ENCODE results near the gene GPC3.

GPC3 gene

GRCh38 chrX:133987188-133987587 lies 1.8 kb upstream of the GPC3 start:
- DNase-seq (ENCODE audit: low read depth, low spot score), result no peak
- in situ Hi-C loops (cut with HindIII; ENCODE audit: low sequenced_read_pairs), result no loop called here
- no peak overlapping the region for H3K4me3 ChIP-seq (ENCODE audit: low read depth, low read length)
- TF ChIP-seq, protein P1, sequence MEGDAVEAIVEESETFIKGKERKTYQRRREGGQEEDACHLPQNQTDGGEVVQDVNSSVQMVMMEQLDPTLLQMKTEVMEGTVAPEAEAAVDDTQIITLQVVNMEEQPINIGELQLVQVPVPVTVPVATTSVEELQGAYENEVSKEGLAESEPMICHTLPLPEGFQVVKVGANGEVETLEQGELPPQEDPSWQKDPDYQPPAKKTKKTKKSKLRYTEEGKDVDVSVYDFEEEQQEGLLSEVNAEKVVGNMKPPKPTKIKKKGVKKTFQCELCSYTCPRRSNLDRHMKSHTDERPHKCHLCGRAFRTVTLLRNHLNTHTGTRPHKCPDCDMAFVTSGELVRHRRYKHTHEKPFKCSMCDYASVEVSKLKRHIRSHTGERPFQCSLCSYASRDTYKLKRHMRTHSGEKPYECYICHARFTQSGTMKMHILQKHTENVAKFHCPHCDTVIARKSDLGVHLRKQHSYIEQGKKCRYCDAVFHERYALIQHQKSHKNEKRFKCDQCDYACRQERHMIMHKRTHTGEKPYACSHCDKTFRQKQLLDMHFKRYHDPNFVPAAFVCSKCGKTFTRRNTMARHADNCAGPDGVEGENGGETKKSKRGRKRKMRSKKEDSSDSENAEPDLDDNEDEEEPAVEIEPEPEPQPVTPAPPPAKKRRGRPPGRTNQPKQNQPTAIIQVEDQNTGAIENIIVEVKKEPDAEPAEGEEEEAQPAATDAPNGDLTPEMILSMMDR (IDR thresholded peaks at IDR 0.05; ENCODE audit: low read depth, low read length), result no peak

DNA sequence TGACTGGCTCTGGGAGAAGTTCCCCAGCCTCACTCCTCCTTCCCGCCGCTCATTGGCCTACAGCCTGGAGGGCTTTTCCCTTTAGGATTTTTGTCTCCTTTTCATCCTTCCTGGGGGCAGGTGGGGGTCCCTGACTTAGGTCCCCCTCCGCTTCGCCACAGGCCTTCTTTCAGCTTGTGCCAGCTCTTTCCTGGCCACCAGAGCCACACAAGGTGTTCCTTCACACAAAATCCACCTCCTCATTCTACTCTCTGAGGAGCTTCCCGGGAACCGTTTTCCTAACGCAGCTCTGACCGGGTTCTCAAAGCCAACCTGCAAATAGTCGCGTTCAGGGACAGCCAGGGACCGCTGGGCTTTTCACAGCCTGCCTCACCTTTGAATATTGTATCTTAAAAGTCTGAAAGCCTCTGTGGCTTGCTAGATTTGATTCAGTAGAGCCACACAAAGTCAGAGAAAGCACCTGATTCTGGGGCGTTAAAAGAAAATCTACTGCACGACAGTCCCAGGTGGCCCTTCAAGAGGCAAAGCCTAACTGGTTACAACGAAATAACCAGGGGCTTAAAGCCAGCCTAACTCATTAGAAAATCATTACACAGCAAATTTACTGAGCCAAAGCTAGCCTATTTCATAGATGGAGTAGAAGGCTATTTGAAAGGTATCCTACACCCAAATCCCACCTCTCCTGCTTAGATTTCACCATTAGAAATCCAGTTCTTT lies 731 bp upstream of the GPC3 start:
- TF ChIP-seq, protein P1 (IDR thresholded peaks at IDR 0.05; ENCODE audit: low read depth, low read length), result no peak
- no peak overlapping the region for H3K4me3 ChIP-seq (ENCODE audit: low read depth, low read length)
- no peak for DNase-seq (ENCODE audit: low read depth, low spot score)
- in situ Hi-C loops (cut with HindIII; ENCODE audit: low sequenced_read_pairs), result no loop called here

DNA sequence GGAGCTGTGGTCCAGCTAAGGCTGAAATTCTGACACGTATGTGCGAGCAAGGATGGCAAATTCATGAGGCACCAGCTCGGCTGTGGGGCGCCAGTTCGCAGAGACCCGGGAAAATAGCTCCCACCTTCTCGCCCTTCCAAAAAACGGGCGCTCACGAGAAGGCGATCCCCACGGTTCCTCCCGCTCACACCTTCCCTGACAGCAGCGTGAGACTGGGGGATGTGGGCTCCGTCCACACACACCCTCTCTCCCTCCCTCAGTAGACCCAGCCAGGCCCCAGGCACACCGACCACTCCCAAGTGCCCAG lies 584 bp downstream of the GPC3 start:
- no peak overlapping the region for H3K4me3 ChIP-seq (ENCODE audit: low read depth, low read length)
- no peak for DNase-seq (ENCODE audit: low read depth, low spot score)
- TF ChIP-seq, protein P1 (IDR thresholded peaks at IDR 0.05; ENCODE audit: low read depth, low read length), result no peak
- in situ Hi-C loops (cut with HindIII; ENCODE audit: low sequenced_read_pairs), result no loop called here

GRCh38 chrX:133983974-133984845 lies 1.2 kb downstream of the GPC3 start:
- H3K4me3 ChIP-seq (ENCODE audit: low read depth, low read length), result no peak overlapping the region
- DNase-seq (ENCODE audit: low read depth, low spot score), result no peak
- TF ChIP-seq, protein P1 (IDR thresholded peaks at IDR 0.05; ENCODE audit: low read depth, low read length), result no peak
- in situ Hi-C loops (cut with HindIII; ENCODE audit: low sequenced_read_pairs), result no loop called here

DNA sequence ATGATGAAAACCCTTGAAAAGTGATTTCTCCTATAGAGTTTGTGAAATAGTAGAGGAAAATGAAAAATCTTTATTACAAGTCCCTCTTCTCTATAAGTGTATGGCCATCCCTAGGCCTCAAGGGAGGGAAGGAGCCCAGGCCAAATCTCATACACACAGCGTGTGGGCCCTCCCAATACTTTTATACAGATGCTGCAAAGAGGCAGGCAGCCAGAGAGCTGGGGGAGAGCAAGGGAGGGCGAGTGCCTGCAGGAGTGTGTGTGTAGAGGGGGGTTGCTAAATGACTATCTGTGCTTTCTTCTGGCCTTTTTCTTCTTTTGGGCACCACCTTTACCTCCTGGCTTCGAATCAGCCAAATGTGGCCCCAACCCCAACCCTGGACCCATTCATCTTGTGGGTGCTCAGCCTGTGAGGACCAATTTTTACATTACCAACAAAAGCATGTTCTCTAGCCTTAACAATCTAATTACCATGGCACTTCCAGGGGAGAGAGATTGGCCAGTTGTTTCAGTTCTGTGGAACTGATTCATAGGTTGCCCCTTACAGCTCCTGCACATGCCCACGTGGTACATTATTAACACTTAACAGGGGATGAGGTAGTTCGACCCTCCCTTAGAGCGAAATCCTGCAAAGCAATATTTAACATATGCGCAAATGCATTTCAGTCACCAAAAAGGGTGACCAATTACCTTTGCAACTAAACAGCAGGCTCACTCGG lies 2.0 kb downstream of the GPC3 start:
- in situ Hi-C loops (cut with HindIII; ENCODE audit: low sequenced_read_pairs), result no loop called here
- H3K4me3 ChIP-seq (ENCODE audit: low read depth, low read length), result no peak overlapping the region
- DNase-seq (ENCODE audit: low read depth, low spot score), result no peak
- TF ChIP-seq, protein P1 (IDR thresholded peaks at IDR 0.05; ENCODE audit: low read depth, low read length), result no peak

GRCh38 chrX:133981924-133982323 lies 3.5 kb downstream of the GPC3 start:
- H3K4me3 ChIP-seq (ENCODE audit: low read depth, low read length), result no peak overlapping the region
- in situ Hi-C loops (cut with HindIII; ENCODE audit: low sequenced_read_pairs), result no loop called here
- TF ChIP-seq, protein P1 (IDR thresholded peaks at IDR 0.05; ENCODE audit: low read depth, low read length), result no peak
- no peak for DNase-seq (ENCODE audit: low read depth, low spot score)

Measured in astrocyte of the spinal cord (primary cell).